Heart left ventricle (tissue), 16 donors: ENCODE measurements around the gene SRGAP3. TPM values are rescaled to one million over a fixed set of nuclear protein-coding genes. Genes with fewer than 3 reads are reported as not detected.

Experiments
- ATAC-seq, 4 donors: fragments of 200-7000 bp; cut with Tn5 transposase; one replicate each; pipeline ENCODE4 v1.9.1; 2020 to 2022; ENCODE audit warnings: moderate library complexity in 4 of 4, mild to moderate bottlenecking in 3 of 4, moderate number of reproducible peaks in 1 of 4
- DNase-seq, 5 donors: peaks; one replicate each; pipeline ENCODE4 v3.0.0-alpha.2; 2020
- H3K27ac ChIP-seq, 12 donors: fragments of 200-600 bp; sonication (generic) in 4 of 12; one replicate each; pipeline versions ENCODE4 v1.5.0 to v1.8.0; 2016 to 2022; ENCODE audit warnings: mild to moderate bottlenecking in 2 of 12
- H3K27me3 ChIP-seq, 9 donors: fragments of 200-600 bp; sonication (generic) in 2 of 9; one replicate each; pipeline versions ENCODE4 v1.5.1 to v1.8.0; 2016 to 2022; ENCODE audit warnings: mild to moderate bottlenecking in 3 of 9
- H3K36me3 ChIP-seq, 9 donors: fragments of 200-600 bp; sonication (generic) in 2 of 9; one replicate each; pipeline versions ENCODE4 v1.5.0 to v1.8.0; 2018 to 2022; ENCODE audit warnings: mild to moderate bottlenecking in 2 of 9
- H3K4me1 ChIP-seq, 12 donors: fragments of 200-600 bp; sonication (generic) in 4 of 12; one replicate each; pipeline versions ENCODE4 v1.5.0 to v1.8.0; 2016 to 2022; ENCODE audit warnings: mild to moderate bottlenecking in 3 of 12
- H3K4me3 ChIP-seq, 12 donors: fragments of 200-600 bp; sonication (generic) in 4 of 12; one replicate each; pipeline versions ENCODE4 v1.5.0 to v1.8.0; 2017 to 2022; ENCODE audit warnings: mild to moderate bottlenecking in 9 of 12, moderate library complexity in 4 of 12
- H3K9me3 ChIP-seq, 12 donors: fragments of 200-600 bp; sonication (generic) in 4 of 12; one replicate each; pipeline versions ENCODE4 v1.5.0 to v1.8.0; 2016 to 2022; ENCODE audit warnings: mild to moderate bottlenecking in 1 of 12
- CTCF ChIP-seq, 12 donors: fragments of 200-600 bp; sonication (generic) in 4 of 12; IDR thresholded peaks; one replicate each; pipeline versions ENCODE4 v1.5.0 to v1.8.0; 2018 to 2022; ENCODE audit warnings: antibody characterized with exemption in 12 of 12, mild to moderate bottlenecking in 5 of 12
- POLR2A ChIP-seq, 2 donors: fragments of 450-650 bp; IDR thresholded peaks; one replicate each; pipeline ENCODE4 v1.6.1; 2017; ENCODE audit warnings: antibody characterized with exemption in 2 of 2, mild to moderate bottlenecking in 2 of 2, moderate library complexity in 2 of 2
- WGBS, 4 donors: extraction: QIAGEN DNeasy Blood & Tissue Kit in 2 of 4; methylation state at CpG; one replicate each; pipeline versions ENCODE4 v1.1.5 to v1.1.7; 2013 to 2018; 5-methylcytosine and 5-hydroxymethylcytosine counted together
- intact Hi-C, 10 donors: fragments of 100-400 bp; cut with DNase I; formaldehyde crosslinking; loops; one replicate each; pipeline versions ENCODE4 v1.11.1 to v1.14.2; 2022
- polyA plus RNA-seq, 2 donors: library from polyadenylated mRNA; stranded (reverse); fragments of 200-250 nt; gene quantifications; one replicate each; pipeline ENCODE4 v1.2.3, GENCODE V29; 2013
- total RNA-seq, 9 donors: library from RNA; depleted of rRNA in 2 of 9; stranded (reverse); fragments of >200 nt in 2 of 9; fragmentation: NEBNext Ultra II Directional in 3 of 9; extraction: Animal tissue kit (Norgen Biotek cat#: 25700) in 3 of 9; gene quantifications; one replicate each; pipeline versions ENCODE4 v1.1.0 to v1.2.4, GENCODE V29; 2016 to 2023
- donor health status: ischemic (EF 13 %, LVEDD 7.1; RV severe dilation, severe dysfunction).
- donor health status: healthy with polysubstance abuse.
- donor health status: DM: no; HTN: yes; CAD: no.
- donor health status: DM: no; HTN: no; CAD: no.
- donor health status: ischemic (EF 25% LVEDD 6.9; RV normal size, moderate dysfunction).
- donor health status: ischemic (EF 25% LVEDD 5.7; RV mildly dilated, moderate dysfunction).
- donor health status: healthy.
- donor health status: DM: yes; HTN: yes; CAD: no.
- donor health status: ischemic (EF 35%, LVEDD 5.7; RV mildly dilated, moderate dysfunction).
- donor health status: nonischemic (EF 11% LVEDD 7.7; RV severe dilation, severe dysfunction).
- donor health status: DM: yes; HTN: yes; CAD: no.
- donor health status: PGD.
- donor health status: ischemic (EF 29% LVEDD 5.4; RV normal size, mild dysfunction).
- donor health status: nonischemic (EF 23%, LVEDD 6.1; RV moderate dilation, normal function).

Gene SRGAP3
- total and polyA plus RNA-seq, 11 donors: 1.4 to 16.8 (median 9.0) TPM

GRCh38 chr3:9137676-9138075 is 111.8 kb downstream of the SRGAP3 start:
- Histone ChIP-seq H3K27me3 (peaks cover 0 to 11% (median 0%) of the 10 kb centered on the region in 9 donors), H3K4me3 (no peak overlapping the region), H3K4me1 (peaks cover 0 to 31% (median 10%) of the 10 kb centered on the region in 12 donors), H3K27ac (no peak overlapping the region), H3K36me3 (no peaks in the 10 kb centered on the region), H3K9me3 (peaks cover 0 to 7% (median 0%) of the 10 kb centered on the region in 12 donors)
- no peak for TF ChIP-seq POLR2A (IDR thresholded peaks at IDR 0.05)
- TF ChIP-seq CTCF (IDR thresholded peaks at IDR 0.05): no peak
- ATAC-seq (no peak), DNase-seq (no peak)
- WGBS, 4 donors: 63 to 77% (median 71%) methylated on average over 4 of the region's 4 CpGs
- intact Hi-C loops: loop anchor here in 1 of 10 donors (5.0 kb wide), 1 partner anchor 110 kb away; the partner anchor contains the start of gene SRGAP3

GRCh38 chr3:9136746-9137465 is 112.5 kb downstream of the SRGAP3 start:
- no peak for DNase-seq
- Histone ChIP-seq H3K27ac (no peak overlapping the region), H3K4me3 (peak overlapping the region in 4 of 12 donors; percentile 48 to 59 (median 50)), H3K4me1 (peaks cover 0 to 24% (median 7%) of the 10 kb centered on the region in 12 donors), H3K9me3 (peaks cover 0 to 7% (median 0%) of the 10 kb centered on the region in 12 donors), H3K36me3 (no peaks in the 10 kb centered on the region), H3K27me3 (peaks cover 0 to 11% (median 0%) of the 10 kb centered on the region in 9 donors)
- no peak for ATAC-seq
- intact Hi-C loops: loop anchor here in 1 of 10 donors (5.0 kb wide), 1 partner anchor 110 kb away; the partner anchor contains the start of gene SRGAP3
- 83 to 90% (median 84%) methylated on average over 9 to 12 of the region's 12 CpGs for WGBS, 4 donors
- TF ChIP-seq POLR2A (IDR thresholded peaks at IDR 0.05) (no peak), CTCF (IDR thresholded peaks at IDR 0.05) (no peak)

- intact Hi-C loops: loop anchor here in 1 of 10 donors (5.0 kb wide), 1 partner anchor 111 kb away; the partner anchor contains the start of gene SRGAP3
- 8 to 14% (median 9%) methylated on average over 25 to 56 of the region's 56 CpGs for WGBS, 4 donors
- DNase-seq: peak in 1 of 5 donors; percentile 35
Observed at GRCh38 chr3:9135930-9136525, 113.4 kb downstream of the SRGAP3 start.

More at GRCh38 chr3:9135930-9136525, 113.4 kb downstream of the SRGAP3 start:
- H3K4me3 ChIP-seq: peak overlapping the region in 11 of 12 donors; percentile 8 to 59 (median 50)
- no peaks in the 10 kb centered on the region for H3K36me3 ChIP-seq
- ATAC-seq: peak in 3 of 4 donors; percentile 69 to 80 (median 77)
- H3K4me1 ChIP-seq: peaks cover 0 to 16% (median 3%) of the 10 kb centered on the region in 12 donors
- peak overlapping the region in 2 of 12 donors; percentile 8 to 22 for H3K27ac ChIP-seq
- peaks cover 0 to 11% (median 0%) of the 10 kb centered on the region in 9 donors for H3K27me3 ChIP-seq
- H3K9me3 ChIP-seq: peaks cover 0 to 7% (median 0%) of the 10 kb centered on the region in 12 donors
- no peak for TF ChIP-seq CTCF (IDR thresholded peaks at IDR 0.05)
- TF ChIP-seq POLR2A (IDR thresholded peaks at IDR 0.05): no peak
